ENCODE measurements around the gene RGS10. TPM values are rescaled to one million over a fixed set of nuclear protein-coding genes. Genes with fewer than 3 reads are reported as not detected.

RGS10 gene
- total RNA-seq, 4 donors from 2014 or later, result 3.0 to 64.2 (median 12.0) TPM

GRCh38 chr10:119550827-119551226 lies 8.3 kb upstream of the RGS10 start:
- no peak overlapping the region for H3K27ac ChIP-seq
- no peak for DNase-seq
- H3K4me1 ChIP-seq, result no peaks in the 10 kb centered on the region
- H3K27me3 ChIP-seq, result peaks cover 0 to 2% (median 0%) of the 10 kb centered on the region in 3 donors
- no peaks in the 10 kb centered on the region for H3K36me3 ChIP-seq
- H3K9me3 ChIP-seq, result no peaks in the 10 kb centered on the region
- in situ Hi-C loops (cut with MboI; ENCODE audit: low sequenced_read_pairs in 4 of 4), result no loop called here
- ATAC-seq, result no peak
- intact Hi-C loops (cut with DNase I; ENCODE audit: low total_unique reads), result no loop called here
- TF ChIP-seq CTCF (IDR thresholded peaks at IDR 0.05 in 4 of 5, conservative IDR thresholded peaks at IDR 0.05 in 1 of 5) (no peak), POLR2A (IDR thresholded peaks at IDR 0.05) (no peak)
- no peak overlapping the region for H3K4me3 ChIP-seq

GRCh38 chr10:119549247-119549999 lies 6.9 kb upstream of the RGS10 start:
- H3K4me3 ChIP-seq, result no peak overlapping the region
- H3K27me3 ChIP-seq, result peaks cover 0 to 2% (median 0%) of the 10 kb centered on the region in 3 donors
- in situ Hi-C loops (cut with MboI; ENCODE audit: low sequenced_read_pairs in 4 of 4), result no loop called here
- intact Hi-C loops (cut with DNase I; ENCODE audit: low total_unique reads), result no loop called here
- H3K4me1 ChIP-seq, result no peaks in the 10 kb centered on the region
- TF ChIP-seq POLR2A (IDR thresholded peaks at IDR 0.05), result no peak
- no peak for TF ChIP-seq CTCF (IDR thresholded peaks at IDR 0.05 in 4 of 5, conservative IDR thresholded peaks at IDR 0.05 in 1 of 5)
- H3K9me3 ChIP-seq, result no peaks in the 10 kb centered on the region
- H3K36me3 ChIP-seq, result no peaks in the 10 kb centered on the region
- H3K27ac ChIP-seq, result no peak overlapping the region
- ATAC-seq (no peak), DNase-seq (no peak)

GRCh38 chr10:119546009-119546408 lies 3.5 kb upstream of the RGS10 start:
- Histone ChIP-seq H3K4me1 (peaks cover 0 to 7% of the 10 kb centered on the region in 2 donors), H3K27ac (no peak overlapping the region), H3K4me3 (no peak overlapping the region), H3K27me3 (peaks cover 0 to 15% (median 11%) of the 10 kb centered on the region in 3 donors), H3K9me3 (no peaks in the 10 kb centered on the region), H3K36me3 (no peaks in the 10 kb centered on the region)
- ATAC-seq, result no peak
- DNase-seq, result no peak
- intact Hi-C loops (cut with DNase I; ENCODE audit: low total_unique reads), result no loop called here
- in situ Hi-C loops (cut with MboI; ENCODE audit: low sequenced_read_pairs in 4 of 4), result no loop called here
- no peak for TF ChIP-seq POLR2A (IDR thresholded peaks at IDR 0.05)
- TF ChIP-seq CTCF (IDR thresholded peaks at IDR 0.05 in 4 of 5, conservative IDR thresholded peaks at IDR 0.05 in 1 of 5), result no peak

- Histone ChIP-seq H3K27ac (no peak overlapping the region), H3K4me1 (peaks cover 0 to 7% of the 10 kb centered on the region in 2 donors), H3K27me3 (peaks cover 0 to 15% (median 11%) of the 10 kb centered on the region in 3 donors), H3K9me3 (no peaks in the 10 kb centered on the region), H3K36me3 (no peaks in the 10 kb centered on the region), H3K4me3 (no peak overlapping the region)
- no peak for ATAC-seq
- intact Hi-C loops (cut with DNase I; ENCODE audit: low total_unique reads), result no loop called here
- no peak for TF ChIP-seq POLR2A (IDR thresholded peaks at IDR 0.05)
- TF ChIP-seq CTCF (IDR thresholded peaks at IDR 0.05 in 4 of 5, conservative IDR thresholded peaks at IDR 0.05 in 1 of 5), result no peak
- in situ Hi-C loops (cut with MboI; ENCODE audit: low sequenced_read_pairs in 4 of 4), result no loop called here
- no peak for DNase-seq
Observed at GRCh38 chr10:119545310-119545709, 2.8 kb upstream of the RGS10 start.
